A172 (cell line): Measurements from ENCODE around the gene LACC1. TPM values are rescaled to one million over a fixed set of nuclear protein-coding genes. Genes with fewer than 3 reads are reported as not detected.

Experiments
- DNase-seq: peaks from one replicate; pipeline ENCODE4 v3.0.0-alpha.2; 2015; ENCODE audit warnings: low spot score
- total RNA-seq: library from RNA; depleted of rRNA; stranded (reverse); fragments of >200 nt; shearing (Covaris generic); gene quantifications from 2 replicates; pipeline ENCODE4 v1.2.3, GENCODE V29; 2014; rRNA removed

LACC1 gene
- total RNA-seq, 1 experiment from 2014 or later: 7.9 TPM

DNA sequence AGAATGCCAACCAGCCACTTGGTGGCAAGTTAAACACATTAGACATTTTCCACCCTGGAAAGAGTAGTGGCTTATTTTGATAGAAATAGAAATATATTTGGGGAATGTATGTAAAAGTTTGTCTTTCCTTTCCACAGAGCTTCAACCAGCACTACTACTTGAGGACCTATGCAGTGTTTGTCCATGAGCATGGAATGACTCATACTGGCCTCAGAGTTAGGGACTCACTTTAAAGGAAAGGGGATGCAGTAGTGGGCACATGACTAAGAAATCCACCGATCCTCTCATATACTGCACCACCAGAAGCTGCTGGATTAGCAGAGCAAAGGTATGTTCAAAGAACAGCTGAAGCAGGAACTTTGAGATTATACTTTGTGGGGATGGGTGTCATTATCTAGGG lies 62.6 kb downstream of the LACC1 start:
- peak; percentile 1 for DNase-seq

Other genes with a start within 250 kb of the LACC1 start
- gene ENOX1, start 92.9 kb upstream of the LACC1 start, total RNA-seq: 1.0 TPM in 1 of 2 replicates, not detected in the other
- 8.1 and 8.6 TPM in 2 replicates for gene CCDC122, start 164 bp upstream of the LACC1 start, total RNA-seq